Stimulated activated CD8-positive, alpha-beta memory T cell treated with anti-CD3 and anti-CD28 coated beads, Interleukin-7, amount 100 ng/mL, for 4 hours (primary cell): Measurements from ENCODE around the gene TSPAN14.
A peak's percentile ranks its signal among the peaks of the same experiment; 100 is the strongest.
"Not testable (repeated sequence)": the region's sequence is repeated elsewhere in the genome, so short reads cannot be mapped to it uniquely, and the experiment has no call there.

Experiments
- DNase-seq, 2 donors: peaks; one replicate each; pipeline ENCODE4 v3.0.0-alpha.2; 2020; ENCODE audit warnings: low read depth in 2 of 2

TSPAN14 gene

DNA sequence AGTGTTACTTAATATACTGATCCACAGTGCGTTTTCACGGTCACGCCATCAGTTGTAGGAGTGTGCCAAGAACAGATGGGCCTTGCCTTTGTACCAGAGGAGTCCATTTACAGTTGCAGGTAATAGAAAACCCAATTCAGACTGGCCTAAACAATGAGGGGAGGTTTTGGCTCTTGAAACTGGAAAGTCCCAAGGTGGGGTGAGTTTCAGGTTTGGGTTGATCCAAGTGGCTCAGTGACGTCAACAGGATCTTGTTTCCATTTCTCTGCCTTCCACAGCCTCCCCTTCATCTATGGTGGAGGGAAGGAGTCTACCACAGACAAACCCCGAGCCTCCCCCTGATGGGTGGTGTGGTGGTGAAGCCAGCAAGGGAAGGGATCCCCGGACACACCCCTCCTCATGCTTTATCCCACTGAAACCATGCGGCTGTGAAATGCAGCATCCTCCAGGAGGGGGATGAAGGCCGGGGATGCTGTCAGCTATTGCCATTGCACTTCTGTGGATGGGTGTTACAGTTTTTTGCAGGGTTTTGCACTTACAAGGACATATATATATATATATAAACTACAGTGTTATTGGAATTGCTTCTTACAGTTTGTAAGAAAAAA is 68.8 kb downstream of the TSPAN14 start:
- DNase-seq = no peak

DNA sequence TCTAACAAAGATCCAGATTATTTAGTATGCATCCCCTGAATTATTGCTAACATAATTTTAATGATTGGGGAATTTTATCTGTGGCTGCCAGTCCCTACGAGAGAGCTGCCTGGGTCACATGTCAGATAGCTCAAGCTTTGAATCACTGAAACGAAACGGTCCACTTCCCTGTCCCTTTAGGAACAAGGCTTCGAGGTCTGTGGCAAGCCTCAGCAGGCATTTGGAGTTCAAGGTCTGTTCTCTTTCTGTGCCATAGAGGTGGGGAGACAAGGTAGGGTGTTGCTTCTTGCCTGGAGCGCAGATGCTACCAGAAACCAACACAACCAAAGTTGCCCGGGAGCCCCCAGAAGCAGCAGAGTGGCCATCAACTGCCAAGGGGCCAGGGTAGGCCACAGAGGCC is 69.7 kb downstream of the TSPAN14 start:
- no peak for DNase-seq

DNA sequence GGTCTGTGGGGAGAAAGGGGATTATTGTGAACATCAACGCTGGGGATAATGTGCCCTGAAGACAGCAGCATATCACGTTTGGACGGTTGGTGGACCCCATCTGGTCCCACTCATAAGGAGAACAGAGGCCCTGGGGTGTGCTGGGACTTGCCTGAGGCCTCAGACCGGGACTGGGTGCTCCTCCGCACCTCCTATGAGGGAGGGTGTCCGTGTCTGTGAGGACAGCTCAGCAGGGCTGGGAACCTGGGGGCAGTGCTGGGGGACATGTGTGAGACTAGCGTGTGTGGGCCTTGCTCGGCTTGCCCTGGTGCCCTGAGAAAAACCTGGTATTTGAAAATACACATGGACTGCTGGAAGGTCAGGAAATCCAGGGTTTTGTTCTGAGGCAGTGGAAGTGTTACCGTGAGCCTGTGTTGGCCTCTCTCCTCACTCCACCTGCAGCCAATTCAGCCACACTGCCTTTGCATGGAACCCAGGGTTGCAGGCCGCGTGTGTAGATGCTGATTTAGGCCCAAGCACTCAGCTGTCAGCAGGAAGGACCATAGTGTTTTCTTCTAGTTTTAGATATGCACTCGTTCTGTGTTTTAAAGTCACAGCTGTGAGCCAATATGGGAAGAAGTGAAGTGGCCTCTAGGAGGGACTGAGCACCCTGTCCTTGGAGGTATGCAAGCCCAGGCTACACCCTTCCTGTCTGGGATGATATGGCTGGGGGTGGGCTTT is 70.2 kb downstream of the TSPAN14 start:
- no peak for DNase-seq

DNA sequence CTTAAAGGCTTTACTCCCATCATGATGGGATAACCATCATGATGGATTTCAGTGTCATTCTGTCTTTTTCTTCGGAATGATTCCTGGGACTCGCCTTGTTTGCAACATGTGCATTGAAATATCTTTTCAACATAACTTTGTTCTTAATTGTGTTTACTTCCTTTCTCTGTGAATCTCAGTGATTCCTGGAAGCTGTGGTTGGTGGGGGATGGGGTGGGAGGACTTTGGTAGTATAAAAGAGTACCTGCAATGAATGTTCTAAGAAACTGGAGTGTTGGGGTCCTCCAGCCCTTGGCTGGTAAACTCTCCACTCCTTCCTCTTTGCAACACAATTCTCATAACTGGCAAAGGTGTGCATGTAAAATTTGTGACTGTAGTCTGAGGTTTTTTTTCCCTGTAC is 72.1 kb downstream of the TSPAN14 start:
- DNase-seq = no peak

DNA sequence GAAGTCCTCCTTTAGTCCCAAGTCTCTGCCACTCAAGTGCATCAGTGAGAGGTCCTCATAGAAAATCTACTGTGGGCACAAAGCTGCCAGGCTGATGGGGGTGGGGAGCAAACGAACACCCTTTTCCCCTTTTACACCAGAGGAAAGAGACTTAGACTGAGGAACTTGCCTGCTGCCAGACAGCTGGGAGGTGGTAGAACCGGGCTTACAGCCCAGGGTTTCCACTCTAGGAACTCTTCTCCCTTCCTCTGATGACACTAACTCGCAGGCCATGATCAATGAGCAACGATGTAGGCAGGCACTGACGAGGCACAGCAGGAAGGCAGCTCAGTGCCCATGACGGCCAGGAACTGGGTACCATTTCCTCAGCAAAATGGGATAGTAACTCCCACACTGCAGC is 72.6 kb downstream of the TSPAN14 start:
- no peak for DNase-seq

DNA sequence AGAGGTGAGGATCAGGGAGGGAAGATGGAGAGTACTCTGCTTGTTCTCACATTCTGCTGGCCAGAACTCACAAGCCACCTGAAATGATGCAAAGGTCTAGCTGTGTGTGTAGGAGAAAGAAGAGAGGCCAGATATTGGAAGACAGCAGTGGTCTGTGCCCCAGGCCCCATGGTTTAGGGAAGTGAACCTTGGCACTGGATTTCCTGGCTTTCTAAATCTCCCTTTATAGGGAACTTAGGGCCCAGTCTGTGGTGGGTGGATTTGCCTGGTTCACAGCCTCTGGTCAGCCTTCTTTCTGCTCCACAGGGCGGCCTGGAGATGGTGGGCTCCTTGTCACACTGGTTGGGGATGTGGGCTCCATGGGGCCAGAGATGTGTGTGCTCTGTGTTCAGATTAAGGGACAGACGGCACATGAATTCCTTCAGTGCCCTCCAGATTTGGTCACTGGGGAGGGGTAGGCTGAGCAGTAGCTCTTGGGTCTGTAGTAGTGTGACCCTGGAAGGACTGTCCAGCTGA is 74.1 kb downstream of the TSPAN14 start:
- no peak for DNase-seq

DNA sequence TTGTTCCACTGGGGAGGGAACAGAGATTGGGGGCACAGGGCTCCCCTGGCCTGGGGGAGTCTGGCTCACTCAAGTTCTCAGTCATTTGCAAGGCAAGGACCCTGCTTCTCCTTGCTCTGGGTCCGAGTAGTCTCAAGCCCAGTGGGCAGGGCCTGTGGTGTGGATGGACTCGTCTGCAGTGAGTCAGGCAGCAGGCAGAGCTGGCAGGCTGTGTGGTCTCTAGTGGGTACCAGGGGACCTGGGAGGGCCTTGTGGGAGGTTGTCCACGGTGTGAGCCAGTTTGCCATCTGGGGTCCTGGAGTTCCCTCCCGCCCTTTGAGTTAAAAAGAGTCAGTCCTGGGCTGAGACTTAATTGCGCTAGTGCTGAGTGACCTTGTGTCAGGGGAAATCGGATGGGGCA is 74.8 kb downstream of the TSPAN14 start:
- DNase-seq = no peak

DNA sequence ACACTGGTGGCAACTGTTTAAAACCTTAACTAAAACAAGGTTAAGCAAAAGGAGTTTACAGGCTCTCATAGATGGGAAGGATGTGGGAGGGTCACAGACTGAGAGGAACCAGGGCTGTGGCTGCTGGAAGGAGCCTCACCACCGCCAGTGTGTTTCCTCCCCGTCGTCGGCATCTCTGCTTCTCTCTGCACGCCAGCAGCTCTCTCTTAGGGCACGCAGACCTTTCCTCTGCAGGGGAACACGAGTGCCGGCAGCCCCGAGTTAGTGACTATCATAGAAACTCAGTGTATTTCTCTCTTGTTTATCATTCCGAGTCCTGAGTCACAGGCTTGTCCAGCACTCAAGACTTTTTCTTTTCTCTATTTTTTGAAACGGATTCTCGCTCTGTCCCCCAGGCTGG is 75.5 kb downstream of the TSPAN14 start:
- peak; percentile 16 to 25 for DNase-seq

DNA sequence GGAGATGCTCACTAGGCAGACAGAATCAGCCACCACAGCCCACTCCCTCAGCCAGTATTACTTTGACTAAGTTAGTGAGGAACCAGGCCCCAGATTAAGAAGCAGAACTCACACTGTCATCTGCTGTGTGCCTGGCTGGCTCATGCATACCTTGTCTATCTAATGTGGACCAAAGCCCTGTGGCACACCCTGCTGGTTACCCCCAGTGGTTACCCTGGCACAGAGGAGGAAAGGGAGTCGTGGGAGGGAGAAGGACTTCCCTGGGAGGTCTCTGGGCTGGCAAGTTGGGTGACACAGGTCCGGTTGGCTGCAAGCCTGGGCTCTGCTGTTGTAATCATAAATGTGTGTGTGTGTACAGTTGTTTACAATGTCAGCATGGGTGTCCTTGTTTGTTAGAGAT is 76.1 kb downstream of the TSPAN14 start:
- DNase-seq = no peak

DNA sequence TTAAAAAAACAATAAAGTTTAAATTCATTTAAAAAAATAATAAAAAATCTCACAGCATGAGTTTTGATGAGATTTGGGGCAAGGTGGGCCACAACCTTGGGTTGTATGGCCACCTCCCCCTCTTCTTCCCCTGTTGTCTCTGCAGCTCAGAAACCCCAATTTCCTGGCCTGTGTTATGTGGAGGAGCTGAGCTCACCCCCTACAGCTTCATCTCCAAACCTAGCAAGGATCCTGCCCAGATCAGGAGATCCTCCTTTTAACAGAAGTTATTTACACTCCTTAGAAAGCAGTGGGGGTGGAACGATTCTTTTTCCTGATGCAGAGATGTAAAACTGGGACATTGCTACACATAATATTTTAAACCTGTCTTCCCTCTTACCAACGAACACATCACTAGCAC is 76.7 kb downstream of the TSPAN14 start:
- DNase-seq = no peak

DNA sequence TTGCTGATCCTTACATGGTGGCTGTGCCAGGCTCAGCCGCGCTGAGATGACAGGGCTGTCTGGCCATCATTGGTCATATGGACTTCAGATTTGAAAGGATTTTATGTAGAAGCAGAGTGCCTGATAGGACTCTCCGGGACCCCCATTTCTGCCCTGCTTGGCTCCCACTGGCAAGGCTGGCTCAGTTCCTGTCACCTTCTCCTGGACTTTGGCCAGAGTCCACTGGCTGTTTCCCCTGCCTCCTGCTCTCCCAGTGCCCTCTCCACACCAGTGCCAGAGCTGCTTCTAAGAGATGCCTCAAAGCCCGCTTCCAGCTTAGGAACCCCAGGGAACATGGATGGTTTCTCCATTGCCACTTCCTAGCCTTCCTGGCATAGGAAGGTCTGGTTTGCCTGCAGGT is 78.5 kb downstream of the TSPAN14 start:
- DNase-seq = no peak

DNA sequence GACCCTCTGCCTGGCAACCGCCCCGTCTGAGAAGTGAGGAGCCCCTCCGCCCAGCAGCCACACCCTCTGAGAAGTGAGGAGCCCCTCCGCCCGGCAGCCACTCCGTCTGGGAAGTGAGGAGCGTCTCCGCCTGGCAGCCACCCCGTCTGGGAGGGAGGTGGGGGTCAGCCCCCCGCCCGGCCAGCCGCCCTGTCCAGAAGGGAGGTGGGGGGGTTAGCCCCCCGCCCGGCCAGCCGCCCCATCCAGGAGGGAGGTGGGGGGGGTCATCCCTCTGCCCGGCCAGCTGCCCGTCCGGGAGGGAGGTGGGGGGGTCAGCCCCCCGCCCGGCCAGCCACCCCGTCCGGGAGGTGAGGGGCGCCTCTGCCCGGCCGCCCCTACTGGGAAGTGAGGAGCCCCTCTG is 79.9 kb downstream of the TSPAN14 start:
- DNase-seq = not testable (repeated sequence)

DNA sequence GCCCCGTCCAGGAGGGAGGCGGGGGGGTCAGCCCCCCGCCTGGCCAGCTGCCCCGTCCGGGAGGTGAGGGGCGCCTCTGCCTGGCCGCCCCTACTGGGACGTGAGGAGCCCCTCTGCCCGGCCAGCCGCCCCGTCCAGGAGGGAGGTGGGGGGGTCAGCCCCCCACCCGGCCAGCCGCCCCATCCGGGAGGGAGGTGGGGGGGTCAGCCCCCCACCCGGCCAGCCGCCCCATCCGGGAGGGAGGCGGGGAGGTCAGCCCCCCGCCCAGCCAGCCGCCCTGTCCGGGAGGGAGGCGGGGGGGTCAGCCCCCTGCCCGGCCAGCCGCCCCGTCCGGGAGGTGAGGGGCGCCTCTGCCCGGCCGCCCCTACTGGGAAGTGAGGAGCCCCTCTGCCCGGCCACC is 80.5 kb downstream of the TSPAN14 start:
- DNase-seq = not testable (repeated sequence)

DNA sequence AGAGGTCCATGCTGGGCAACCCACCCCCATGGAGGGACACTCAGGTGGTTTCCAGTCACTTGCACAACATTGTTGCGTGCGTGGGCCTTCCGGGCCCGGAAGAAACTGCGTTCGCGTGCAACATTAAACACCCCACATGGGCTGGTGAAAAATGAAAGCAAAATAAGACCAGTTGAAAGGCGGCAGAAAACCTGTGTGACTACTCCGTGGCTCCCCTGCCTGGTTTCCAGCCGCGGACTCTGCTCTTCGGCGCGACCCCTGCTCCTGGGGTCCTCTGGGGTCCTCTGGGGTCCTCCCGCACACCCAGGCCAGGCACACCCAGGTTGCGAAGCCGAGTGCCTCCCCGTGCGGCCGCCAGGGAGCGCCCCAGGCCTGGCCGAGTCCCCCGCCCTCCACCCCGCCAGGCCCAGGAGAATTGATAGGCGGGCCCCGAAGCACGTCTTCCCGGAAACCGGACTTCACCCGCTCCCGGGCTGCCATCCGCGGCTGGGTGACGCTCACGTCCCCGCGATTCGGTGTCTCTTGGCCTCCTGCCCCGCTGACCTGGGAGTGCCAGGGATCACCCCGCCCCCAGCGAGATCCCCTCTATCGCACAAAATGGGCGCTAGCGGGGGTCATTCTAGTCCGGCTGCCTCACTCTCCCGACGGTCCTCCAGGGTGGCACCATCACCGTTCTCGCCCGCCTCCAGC is 81.7 kb downstream of the TSPAN14 start:
- peak; percentile 44 to 68 for DNase-seq

DNA sequence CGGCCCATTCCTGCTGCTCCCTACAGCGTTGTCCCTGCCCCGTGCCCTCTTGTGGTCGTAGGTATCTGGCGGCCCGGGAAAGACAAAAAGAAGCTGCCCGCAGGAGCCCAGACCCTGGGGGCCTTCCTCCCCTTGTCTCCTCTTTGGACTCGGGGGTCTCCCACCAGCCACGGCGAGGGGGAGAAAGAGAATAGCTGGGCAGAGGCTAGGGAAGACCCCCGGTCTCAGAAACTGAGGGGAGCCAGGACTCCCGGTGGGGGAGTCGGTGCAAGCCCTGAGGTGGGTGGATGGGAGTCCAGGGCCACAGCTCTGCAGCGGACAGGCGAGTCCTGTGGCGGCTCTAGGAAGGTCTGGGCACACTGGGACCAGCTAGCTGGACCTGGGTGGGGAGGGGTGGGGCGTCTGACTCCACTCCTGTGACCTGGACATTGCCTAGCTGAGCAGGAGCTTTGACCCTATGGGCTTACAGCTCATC is 82.3 kb downstream of the TSPAN14 start:
- DNase-seq = no peak

DNA sequence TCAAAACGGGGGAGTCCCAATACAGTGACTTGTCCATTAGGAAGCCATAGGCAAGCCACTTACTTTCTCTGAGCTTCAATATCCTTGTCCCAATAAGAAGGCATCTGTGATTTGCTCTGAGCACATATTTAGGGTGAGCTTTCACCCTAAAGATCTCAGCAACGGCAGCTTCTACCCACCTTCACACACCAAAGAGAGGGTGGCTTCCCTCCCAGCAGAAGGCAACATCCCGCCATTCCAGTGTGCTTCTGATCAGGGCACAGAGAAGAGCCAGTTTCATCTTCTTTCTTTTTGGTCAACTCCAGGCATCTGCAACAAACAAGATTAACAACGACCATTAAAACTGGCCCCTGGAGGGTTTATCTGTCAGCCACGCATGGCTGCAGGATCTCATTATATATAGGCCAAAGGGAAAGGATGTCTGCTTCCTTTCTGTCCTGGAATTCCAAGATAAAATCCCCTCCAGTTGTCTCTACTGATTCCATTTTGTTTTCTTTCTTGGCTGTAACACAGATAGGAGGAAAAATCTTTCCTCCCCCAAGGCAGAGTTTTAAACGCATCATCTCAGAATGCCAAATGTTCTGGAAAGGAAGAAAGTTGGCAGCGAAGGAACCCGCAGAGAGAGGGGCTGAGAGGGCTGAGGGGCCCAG is 83.1 kb downstream of the TSPAN14 start:
- no peak for DNase-seq

DNA sequence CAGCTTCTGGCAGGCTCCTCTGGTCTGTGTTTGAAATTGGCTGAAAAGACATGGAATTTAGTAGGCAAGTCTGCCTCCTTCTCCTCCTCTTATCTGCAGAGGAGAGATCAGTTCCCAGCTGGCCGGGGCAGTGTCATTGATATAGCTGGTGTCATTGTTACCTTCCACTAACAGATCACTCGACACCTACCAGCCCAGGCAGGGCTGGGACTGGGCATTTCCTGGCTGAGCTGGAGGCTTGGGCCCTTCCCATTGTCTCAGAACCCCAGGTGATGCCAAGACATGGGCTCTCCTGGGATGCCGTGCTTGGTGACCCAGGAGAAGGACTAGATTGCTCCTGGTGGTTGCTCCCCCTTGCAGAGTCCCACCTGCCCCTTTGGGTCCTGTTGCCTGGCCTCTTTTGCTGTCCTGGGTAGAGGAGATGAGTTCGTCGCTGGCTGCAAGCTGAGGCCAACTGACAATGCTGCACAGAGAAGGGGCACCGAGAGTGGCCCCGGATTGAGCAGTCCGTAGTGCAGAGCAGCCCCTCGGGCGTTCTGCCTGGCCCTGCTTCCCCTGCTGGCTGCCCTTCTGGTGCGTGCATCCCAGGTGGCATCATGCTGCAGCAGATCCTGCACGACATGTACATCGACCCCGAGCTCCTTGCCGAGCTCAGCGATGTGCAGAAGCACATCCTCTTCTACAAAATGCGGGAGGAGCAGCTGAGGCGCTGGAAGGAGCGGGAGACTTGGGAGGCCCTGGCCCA is 83.8 kb downstream of the TSPAN14 start, which contains the start of gene SH2D4B:
Gene SH2D4B (plus strand): TSS at position 167 of the 745 bp plus-strand sequence. CDS start 430 bp downstream, at position 597.
- no peak for DNase-seq

DNA sequence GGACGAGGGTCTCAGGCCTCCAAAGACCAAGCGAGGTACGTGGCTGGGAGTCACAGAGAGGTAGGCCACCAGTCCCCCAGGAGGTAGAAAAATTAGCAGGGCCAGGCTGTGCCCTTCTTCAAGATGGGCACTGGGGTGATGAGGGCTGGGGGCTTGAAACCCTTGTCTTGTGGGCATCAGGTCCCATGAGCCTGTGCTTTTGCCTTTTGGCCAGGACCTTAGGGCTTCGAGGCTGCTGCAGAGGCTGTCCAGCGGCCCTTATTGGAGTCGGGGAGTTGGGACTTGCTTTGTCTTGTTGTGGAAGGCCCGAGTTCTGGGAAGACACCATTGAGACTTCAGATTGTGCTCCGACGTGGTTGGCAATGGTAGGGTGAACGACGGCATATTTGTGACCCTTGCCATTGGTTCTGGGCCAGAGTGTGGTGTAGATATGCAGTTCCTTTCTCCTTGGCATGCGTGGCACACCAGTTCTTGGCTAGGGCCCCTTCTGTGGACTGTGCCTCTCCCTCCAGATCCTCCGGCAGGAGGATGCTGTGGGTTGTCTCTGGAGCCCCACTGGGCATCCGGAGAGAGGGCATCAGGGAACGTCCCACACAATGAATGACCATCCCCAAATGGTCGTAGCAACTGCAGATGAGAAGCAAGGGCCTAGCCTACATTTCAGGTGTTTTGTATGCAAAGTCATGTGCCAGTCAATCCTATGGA is 84.5 kb downstream of the TSPAN14 start:
- no peak for DNase-seq

DNA sequence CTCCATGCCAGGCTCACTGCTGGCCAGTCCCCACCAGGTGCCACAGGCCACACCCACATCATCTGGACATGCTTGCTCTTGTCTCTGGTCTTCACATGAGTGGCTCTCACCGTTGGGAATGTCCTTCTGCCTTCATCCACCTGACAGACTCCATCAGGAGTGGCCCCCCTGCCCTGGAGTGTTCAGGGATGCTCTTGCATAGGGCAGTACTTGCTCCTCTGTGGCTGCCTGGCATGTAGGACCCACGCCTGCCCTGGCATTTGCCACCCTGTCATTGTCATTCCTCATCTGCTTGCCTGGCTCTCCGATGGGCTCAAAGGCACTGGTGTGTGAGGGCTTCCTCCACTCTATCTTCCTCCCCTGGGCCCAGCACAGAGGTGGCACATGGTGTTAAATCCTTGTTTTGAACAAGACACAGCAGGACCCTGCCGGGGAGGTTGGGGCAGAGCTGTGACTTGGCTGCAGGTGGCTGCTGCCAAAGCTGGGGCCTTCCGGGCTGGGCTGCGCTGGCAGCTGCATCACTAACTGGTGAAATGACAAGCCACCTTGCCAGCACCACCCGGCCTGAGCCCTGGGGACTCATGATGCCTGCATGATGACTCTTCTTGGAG is 85.4 kb downstream of the TSPAN14 start:
- DNase-seq = no peak

DNA sequence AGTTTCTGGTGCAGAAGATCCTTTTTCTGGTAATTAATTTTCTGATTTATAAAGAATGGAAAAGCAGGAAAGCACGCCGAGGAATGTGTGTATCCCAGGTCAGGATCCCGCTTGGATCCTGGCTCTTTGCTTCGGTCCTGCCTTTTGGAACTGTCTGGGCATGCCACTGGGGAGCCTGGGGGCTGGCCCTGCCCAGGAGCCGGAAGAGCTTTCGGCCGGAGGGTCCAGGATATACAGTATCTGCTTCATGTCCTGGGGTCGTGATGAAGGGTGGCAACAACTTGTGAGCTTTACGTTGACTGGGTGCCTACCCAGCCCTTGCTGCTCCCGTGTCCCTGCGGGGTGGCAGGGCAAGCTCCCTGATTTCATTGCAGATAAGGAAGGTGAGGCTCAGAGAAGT is 86.0 kb downstream of the TSPAN14 start:
- DNase-seq = no peak
